Islet precursor cell (in vitro differentiated cells): ENCODE measurements around the gene ALDH1L1.
A peak's percentile ranks its signal among the peaks of the same experiment; 100 is the strongest.

Experiments used
- DNase-seq: peaks from one replicate; pipeline ENCODE4 v3.0.0-alpha.2; 2018

The ALDH1L1 gene

DNA sequence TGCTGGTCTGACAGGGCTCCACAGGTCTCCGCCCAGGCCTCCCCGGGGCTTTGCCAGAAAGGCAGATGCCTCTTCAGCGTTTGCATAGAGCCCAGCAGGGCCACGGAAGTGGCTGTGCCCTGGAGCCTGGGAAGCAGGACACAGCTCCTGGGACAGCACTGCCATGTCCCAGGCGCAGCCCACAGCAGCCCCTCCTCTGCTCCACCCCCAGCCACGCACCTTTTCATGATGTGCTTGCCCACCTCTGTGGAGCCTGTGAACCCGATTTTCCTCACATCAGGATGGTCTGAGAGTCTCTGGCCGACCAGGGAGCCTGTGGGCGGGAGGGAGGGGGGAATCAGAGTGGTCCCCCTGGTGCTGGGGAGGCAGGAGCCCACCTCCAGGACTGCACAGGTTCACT is 62.6 kb downstream of the ALDH1L1 start:
- DNase-seq = peak; percentile 37

DNA sequence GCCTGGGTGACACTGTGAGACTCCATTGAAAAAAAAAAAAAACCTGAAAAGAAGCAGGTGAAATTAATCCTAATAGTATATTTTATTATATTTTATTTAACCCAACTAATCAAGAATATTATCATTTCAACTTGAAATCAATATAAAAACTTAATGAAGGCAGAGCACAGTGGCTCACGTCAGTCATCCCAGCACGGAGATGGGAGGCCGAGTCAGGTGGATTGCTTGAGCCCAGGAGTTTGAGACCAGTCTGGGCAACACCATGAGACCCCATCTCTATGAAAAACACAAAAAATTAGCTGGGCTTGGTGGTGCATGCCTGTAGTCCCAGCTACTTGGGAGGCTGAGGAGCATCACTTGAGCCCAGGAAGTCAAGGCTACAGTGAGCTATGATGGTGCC is 63.2 kb downstream of the ALDH1L1 start:
- no peak for DNase-seq

DNA sequence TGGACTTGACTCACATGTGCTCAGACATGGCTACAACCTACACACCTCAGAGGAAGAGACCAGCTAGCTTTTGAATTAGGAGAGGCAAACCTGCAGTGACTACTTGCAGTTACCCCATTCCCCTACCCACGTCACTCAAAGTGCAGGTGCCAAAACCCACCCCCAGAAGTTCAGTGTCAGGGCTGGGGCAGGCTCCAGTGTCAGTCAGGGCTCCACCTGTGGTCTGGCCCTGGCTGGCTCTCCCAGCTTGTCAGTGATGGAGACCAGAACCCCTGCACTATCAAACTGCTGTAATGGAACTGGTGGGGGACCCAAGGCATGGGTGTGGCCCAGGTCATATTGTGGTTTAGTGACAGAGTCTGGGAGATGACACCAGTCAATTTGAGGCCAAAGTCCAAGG is 63.9 kb downstream of the ALDH1L1 start:
- peak; percentile 26 for DNase-seq

DNA sequence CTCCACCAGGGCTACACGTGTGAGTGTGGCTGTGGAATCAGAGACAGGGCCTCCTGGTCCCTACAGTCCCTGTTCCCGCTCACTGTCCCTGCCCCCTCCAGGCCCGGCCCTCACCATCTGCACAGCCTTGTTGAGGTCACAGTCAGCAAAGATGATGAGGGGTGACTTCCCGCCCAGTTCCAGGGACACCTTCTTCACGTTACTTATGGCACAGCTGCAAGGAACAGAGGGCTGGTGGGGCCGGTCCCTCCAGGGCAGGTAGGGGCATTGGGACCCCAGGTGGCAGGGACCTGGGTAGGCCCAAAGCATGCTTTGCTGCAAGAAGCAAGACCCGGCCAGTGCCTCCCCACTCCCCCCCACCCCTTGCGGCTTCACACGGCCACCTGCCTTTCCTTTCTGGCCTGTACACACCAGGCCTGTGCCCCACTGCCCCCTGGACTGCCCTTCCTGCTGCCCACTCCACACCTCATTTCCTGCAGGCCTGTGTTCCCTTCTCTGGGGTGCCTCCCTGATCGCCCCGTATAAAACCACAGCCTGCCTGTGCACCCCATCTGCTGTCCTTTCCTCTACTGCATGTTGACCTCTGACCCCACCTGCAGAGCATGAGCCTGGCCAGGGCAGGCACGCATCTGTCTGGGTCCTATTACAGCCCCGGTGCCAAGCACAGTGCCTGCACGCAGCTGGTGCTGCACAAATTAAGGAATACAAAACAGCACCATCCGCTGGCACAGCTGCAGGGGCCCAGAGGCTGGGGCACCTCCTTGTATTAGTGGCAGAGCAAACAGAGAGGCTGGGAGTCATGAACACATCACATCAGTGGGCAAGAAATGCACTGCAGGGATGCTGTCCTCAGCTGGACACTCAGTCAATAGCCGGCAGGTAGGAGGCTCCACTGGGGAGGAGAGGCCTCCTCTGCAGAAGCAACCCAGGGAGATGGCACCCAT is 65.7 kb downstream of the ALDH1L1 start:
- DNase-seq = peak; percentile 40

DNA sequence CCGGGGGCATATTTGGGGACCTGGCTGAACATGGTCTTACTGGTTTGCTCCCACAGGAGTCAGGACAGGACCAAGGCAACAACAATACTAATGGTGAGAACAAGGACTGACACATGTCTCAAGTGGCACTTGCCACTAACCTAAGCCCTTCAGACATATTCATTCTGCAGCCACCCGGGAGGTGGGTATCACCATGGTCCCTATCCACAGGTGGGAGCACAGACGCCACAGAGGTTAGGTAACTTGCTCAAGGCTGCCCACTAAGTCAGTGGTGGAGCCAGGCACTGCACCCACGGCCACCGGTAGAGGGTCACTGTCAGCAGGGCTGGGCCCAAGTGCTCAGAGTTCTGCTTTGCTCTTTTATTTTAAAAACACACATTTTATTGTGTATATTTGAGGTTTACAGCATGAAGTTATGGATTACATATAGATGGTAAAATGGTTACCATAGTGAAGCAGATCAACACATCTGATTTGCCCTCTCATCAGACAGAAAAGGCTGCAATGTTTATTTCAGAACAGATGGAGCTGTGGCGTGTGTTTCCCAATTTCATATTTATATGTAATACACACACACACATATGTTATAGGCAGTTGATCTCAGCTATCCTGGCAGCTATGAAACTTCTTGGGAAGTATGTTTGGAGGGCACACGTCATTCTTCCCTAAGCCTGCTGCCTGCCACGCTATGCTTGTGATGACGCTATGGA is 66.5 kb downstream of the ALDH1L1 start:
- DNase-seq = peak; percentile 66

DNA sequence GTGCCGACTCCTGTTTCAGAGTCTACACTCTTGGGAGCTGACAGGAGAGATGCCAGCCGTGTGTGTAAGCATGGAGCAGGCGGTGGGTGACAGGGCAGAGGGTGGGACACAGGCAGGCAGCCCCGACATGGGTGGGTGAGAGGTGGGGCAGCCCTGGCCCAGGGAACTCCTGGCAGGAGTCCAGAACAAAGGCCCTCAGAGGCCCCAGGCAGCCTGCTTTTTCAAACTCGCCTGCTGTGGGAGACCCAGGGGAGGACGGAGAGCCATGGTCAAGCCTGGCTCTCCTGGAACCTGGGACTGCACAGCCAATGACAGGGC is 67.2 kb downstream of the ALDH1L1 start:
- no peak for DNase-seq

DNA sequence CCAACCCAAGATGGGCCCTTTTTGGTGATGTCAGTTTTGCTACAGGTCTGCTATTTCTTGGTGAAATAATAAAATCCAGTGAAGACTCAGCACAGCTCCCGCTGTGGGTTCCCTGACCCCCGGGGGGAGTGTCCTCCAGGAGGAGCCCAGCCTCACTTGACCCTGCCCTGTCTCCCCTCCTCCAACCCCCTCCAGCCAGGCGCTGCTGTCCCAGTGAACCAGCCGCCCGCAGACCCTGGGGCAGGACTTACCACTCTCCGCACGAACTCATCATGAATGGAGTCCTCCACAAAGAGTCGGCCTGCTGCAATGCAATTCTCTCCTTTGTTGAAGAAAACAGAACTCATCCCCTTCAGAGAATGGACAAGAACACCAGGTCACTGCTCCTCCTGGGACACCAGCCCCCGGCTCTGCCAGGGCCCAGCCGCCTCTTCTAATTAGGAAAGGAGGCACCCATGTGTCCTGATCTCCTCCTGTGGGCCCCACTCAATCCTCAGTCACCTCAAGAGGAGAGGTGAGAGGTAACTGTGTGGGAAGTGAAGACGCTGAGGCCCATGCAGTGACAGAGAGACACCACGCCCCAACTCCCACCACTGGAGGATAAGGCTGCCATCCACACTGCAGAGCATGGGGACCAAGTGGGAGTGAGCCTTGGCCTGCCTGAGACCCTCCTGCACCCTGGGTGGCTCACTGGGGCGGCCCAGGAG is 67.7 kb downstream of the ALDH1L1 start:
- peak; percentile 42 for DNase-seq

DNA sequence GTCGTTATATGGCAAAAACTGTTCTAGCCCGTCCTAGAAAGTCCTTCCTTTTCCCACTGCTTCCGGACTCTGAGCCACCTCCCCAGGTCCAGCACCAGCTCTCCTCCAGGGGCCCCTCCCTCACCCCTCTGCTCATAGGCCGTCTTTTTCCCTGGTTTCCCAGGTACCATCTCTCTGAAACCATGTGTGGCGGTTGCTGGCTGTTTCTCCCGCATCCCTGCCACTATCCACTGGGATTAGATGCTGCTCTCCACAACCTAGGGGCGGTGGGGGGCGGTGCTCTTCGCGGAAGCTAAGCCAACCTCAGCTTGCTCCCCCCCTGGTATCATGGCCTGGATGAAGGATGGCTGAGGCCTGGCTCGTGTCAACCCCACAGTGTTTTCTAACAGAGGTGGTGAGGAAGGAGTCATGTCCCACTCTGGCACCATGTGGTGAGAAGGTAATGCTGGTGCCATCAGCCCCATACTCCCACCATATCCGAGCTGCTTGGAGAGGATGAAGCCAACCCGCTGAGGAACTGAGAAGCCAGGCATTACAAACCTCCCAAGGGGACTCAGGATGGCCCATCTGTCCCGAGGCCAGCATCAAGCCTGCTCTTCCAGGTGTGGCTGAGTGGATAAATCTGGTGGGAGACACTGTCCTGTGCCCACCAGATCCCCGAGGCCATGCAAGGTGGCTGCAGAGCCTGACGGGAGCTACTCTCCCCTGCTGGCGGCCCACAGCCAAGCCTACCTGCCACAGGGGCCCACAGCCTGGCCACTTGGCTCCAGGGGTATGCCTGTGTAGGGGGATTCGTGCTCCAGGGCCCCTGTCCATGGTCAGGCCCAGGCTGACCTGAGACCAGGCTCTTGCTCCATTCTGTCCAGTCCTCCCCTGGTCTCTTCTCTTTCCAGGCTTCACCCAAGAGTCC is 68.6 kb downstream of the ALDH1L1 start:
- DNase-seq = peak; percentile 35

DNA sequence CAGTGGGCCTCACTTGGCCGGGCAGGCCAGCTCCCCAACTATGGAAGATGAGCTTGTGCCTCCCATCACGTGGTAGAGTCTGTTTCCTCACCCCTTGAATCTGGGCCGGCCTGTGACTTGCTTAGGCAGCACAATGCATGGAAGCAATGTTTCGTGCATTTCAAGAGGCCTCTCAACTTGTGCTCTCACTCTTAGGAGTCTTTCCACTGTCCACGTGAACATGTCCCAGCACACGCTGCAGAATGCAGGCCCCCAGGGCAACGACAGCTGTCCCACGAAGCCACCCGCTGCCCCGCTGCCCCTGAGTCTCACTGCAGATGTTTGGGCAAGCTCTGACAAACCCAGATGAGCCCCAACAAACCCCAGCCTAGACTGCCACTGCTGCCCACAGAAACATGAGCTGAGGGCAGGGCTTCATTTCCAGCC is 69.2 kb downstream of the ALDH1L1 start:
- peak; percentile 41 for DNase-seq

DNA sequence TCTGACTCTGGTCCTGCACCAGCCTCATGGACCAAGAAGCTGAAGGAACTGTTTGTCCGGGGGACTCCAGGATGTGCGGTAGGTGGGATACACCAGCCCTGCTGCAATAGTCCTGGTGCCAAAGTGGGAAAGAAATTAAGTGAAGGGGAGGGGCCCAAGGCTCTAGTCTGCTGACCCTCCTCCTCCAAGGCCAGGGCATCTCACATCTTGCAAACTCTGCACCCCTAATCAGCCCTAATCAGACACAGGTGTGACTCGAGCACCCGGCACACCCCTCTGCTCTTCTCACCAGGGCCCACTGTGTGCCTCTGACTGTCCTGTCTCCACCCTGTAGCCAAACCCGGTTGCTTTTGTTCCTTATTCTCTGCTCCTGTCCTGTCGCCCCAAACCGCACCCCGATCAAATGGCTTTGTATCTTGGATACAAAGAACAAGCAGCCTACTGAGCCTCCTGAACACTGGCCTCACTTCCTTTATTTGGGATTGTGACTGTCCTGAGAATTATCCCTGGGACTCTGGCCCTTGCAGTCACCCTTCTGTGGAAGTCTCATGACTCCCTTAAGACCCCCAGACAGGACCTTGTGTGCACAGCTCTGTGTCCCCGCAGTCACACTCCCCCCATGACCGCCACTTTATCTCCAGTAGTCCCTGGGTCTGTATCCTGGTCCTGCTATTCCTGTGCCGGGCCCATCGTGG is 69.8 kb downstream of the ALDH1L1 start:
- DNase-seq = no peak

DNA sequence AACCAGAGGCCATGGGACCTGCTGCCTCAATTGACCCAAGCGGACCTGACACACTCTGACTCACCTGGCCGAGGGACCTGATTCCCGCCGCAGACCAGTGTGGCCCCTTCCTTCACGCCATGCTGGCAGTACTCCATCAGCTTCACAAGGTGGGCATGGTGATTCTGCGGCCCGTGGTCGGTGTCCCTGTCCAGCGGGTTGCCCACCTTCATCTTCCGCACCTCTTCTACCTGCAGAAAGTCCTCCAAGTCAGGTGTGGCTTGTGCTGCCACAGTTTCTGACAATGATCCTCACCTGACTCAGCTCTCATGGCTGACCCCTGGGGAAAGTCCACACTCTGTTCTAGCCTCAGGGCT is 70.5 kb downstream of the ALDH1L1 start:
- DNase-seq = peak; percentile 49

DNA sequence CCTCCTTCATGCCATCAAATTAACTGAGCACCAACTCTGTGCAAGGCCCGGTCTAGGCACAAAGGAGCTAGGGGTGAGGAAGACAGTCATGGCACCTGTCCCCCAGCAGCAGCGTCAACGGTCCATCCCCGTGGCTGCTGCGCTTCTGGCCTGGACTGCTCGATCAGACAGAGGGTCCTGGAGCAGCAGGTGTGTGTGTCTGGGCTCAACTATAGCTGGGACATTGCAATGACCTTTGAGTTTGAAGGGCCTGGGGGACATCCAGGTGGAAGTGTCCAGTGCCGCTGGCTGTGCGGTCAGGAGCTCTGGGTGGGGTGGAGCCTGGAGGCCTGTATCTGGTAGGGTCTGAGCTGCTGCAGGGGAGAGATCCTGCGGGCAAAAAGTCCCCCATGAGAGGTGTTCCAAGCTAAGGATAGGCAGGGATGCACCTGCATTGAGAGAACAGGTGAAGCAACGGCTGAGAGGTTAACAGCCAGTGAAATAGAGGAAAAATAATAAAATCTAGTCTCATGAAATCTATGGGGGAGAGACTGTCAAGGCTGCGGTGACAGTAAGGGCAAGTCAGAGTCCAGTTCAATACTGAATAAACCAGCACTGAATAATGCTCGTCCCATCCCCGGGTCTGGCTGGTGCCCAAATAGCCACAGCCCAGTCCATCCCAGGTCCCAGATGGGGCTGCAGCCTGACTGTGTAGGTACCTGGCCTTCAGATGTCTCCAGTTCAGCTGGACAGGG is 71.1 kb downstream of the ALDH1L1 start:
- DNase-seq = no peak

DNA sequence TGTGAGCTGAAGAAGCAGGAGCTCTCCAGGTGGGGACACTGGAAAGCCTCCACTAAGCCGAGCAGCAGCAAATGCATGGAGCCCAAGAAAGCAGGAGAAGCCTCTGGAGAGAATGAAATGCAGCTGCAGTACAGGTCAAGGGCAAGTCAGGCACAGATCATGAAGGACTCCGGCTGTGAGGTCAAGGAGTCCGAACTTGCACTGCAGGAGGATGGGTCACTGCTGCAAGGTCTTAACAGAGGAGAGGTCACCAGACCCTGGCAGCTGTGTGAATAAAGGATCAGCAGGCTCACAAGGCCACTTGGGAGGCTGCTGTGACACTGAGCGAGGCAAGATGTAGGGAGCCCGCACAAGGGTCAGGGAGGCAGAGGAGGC is 71.7 kb downstream of the ALDH1L1 start:
- peak; percentile 45 for DNase-seq

DNA sequence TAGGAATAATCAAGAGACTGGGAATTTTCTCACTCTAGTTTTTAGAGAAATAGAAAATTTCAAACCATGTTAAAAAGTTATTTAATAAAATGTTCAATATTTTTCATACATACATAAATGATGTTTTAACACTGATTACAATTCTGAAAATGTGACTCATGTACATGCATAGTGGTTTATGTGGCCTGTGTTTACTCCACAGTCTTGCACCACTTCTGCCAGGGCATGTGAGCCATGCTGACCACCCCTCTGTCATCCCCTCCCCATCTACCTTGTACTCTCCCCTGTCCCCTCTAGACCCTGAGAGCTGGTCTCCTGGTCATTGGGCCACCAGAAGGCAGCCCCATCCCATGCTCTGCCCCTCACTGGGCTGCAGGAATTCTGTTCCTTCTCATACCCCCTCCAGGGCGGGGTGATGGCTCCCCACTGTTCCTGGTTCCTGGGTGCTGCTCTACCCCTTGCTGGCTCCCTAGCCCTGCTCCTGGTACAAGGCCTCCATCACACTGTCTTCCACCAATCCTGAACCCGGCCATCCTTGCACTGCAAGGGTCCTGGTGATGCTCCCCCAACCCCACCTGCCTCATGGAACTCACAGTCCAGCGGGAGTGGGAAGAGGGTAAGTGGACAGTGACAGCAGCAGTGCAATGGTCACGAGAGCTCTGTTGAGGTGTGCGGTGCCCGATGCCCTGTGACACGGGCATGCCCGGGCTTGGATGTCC is 72.3 kb downstream of the ALDH1L1 start:
- DNase-seq = peak; percentile 50

DNA sequence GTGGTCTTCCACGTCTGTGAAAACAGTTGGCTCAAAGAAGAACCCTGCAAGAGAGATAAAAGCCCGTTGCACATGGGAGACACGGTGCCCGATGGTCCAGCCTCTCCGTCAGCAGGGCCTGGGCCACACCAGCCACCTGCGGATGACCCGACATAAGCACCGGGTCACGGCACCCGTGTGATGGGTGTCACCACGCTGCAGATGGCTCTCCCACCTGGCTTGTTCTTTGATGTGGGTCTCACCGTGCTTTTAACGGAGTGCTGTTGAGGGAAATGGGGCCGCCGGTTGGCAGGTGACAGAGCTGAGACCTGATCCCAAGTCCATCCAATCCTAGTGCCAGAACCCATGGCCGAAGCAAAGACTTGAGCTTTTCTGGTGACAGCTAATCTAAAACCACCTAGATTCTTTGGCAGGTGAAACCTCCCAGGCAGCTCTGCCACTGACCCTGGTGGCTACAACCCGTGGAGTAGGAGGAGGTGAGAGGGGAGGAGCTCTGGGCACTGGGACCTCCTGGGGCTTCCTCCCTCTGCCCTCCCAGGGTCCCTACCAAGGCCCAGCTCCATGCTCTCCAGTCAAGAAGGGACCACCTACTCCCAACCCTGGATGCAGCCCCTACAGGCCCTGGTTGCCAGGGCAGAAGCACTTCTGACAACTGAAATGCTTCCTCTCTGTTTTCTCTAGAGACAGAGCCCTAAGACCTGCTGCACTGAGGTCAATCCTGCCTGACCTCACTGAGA is 73.0 kb downstream of the ALDH1L1 start:
- no peak for DNase-seq

DNA sequence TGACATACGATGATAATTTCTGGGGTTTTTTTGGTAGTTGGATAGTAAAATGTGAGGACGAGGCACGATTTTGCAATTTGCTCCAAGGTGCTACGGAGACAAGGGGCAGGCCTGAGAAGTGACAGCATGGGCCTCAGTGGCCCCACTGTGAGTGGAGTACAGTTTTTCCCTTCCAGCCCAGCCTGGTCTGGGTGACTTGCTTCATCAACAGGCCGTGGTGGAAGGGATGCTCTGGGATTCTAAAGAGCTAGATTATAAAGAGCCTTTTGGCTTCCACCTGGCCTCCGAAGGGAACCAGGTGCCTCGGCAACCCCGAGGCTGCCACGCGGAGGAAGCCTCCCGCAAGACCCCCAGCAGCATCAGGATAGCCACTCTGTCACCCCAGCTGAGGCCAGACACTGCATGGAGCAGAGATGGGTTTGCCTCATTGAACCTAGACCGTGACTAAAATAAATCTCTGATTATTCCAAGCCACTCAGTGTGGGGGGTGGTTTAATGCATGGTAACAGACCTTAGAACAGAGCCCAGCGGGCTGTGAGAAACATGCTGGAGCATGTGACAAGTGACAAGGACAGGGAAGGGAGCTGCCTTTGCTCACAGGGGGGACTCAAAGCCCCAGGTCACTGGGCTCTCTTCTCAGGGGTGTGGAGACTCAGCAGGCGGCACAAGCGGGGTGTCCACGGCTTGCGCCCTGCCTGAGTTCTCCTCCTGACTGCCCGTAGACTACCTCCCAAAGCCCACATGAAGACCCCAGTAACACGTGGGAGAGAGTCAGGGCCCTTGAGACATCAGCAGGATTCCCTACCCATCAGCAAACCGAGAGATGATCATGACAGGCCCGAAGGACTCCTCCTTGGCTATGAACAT is 73.8 kb downstream of the ALDH1L1 start:
- DNase-seq = no peak

DNA sequence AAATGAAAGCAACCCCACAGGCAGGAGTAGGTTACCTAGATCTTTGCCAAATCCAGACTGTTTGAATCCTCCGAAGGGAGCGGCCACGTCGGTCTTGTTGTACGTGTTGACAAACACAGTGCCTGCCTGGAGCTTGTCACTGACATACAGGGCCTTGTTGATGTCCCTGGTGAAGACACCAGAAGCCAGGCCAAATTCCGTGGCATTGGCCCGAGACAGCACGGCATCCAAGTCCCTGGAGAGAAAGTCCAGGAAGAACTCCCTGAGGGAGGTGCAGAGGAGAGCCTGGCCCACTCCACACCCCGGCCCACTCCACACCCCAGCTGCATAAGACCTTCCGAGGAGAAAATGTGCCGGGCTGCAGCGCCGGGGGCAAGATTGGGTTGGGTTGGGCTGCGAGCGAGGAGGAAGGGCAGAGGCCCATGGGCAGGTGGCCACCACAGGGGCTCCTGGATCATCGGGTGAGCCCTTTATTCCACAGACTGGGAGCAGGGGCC is 74.6 kb downstream of the ALDH1L1 start:
- DNase-seq = no peak

DNA sequence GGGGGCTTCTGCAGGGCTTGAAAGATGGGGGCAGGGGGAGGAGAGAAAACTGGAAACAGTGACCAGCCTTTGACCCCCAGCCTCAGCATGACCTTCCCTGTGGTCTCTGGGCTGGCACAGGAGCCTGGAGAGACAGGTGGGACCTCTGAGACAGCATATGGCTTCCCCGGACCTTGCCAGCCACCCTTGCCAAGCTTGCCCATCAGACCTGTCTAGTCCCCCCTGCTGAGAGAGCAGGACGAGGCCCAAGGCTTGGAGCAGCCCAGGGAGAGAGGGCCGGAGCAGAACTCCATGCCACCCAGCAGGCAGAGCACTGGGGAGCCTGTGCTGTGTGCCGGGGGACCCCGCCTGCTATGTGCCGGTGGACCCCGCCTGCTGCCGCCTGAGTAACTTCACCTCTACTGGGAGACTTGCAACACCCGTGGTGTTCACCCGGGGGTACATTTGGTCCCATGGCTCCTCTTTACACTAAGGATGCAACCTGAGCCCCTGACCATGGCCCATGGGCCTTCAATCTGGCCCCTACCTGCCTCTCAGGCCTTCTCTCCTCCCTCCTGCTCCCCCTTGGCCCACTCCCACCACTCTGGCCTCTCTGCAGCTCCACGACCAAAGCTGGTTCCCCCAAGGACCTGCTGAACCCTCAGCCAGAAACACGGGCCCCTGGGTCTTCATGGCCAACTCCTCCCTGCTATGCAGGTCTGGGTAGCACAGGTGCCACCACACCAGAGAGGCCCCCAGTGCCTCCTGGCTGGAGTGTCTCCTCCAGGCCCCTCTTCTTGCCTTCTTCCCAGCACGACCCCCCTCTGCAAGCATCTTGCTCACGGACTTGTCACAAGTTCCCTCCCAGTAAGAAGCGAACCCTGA is 75.4 kb downstream of the ALDH1L1 start:
- DNase-seq = no peak
